Chondrocyte (in vitro differentiated cells): ENCODE results near the gene CLPTM1L. TPM values are rescaled to one million over a fixed set of nuclear protein-coding genes. Genes with fewer than 3 reads are reported as not detected.

Source experiments
- DNase-seq: peaks from one replicate; pipeline ENCODE4 v3.0.0; 2021; ENCODE audit warnings: mixed read lengths, low spot score
- H3K27ac Mint-ChIP-seq: one replicate; pipeline ENCODE4 v1.8.0; 2021; ENCODE audit warnings: mild to moderate bottlenecking, moderate library complexity, mixed read lengths; ENCODE audit not compliant: unreplicated experiment
- H3K27me3 Mint-ChIP-seq: 2 replicates; pipeline ENCODE4 v1.8.0; 2021; ENCODE audit warnings: low read depth, mixed read lengths
- H3K36me3 Mint-ChIP-seq: 2 replicates; pipeline ENCODE4 v1.8.0; 2021; ENCODE audit warnings: low read depth, mixed read lengths
- H3K4me1 Mint-ChIP-seq: 2 replicates; pipeline ENCODE4 v1.8.0; 2021; ENCODE audit warnings: low read depth, mild to moderate bottlenecking, mixed read lengths
- H3K4me3 Mint-ChIP-seq: one replicate; pipeline ENCODE4 v1.8.0; 2021; ENCODE audit warnings: mild to moderate bottlenecking, moderate library complexity, mixed read lengths; ENCODE audit not compliant: unreplicated experiment
- H3K9me3 Mint-ChIP-seq: 2 replicates; pipeline ENCODE4 v1.8.0; 2021; ENCODE audit warnings: low read depth, mixed read lengths
- CTCF ChIP-seq: fragments of 200-600 bp; sonication (generic); IDR thresholded peaks from 2 replicates; pipeline ENCODE4 v1.5.0; 2021; ENCODE audit warnings: antibody characterized with exemption, mild to moderate bottlenecking, moderate library complexity
- total RNA-seq: library from RNA; stranded (reverse); gene quantifications from 3 replicates; pipeline ENCODE4 v1.2.1, GENCODE V29; 2021

The CLPTM1L gene
- total RNA-seq, 1 donor from 2014 or later: 81.6 TPM

- Mint-ChIP-seq H3K4me1 (no peaks in the 10 kb centered on the region), H3K4me3 (no peak overlapping the region), H3K27me3 (peaks cover 66% of the 10 kb centered on the region), H3K27ac (no peak overlapping the region), H3K9me3 (no peaks in the 10 kb centered on the region), H3K36me3 (no peaks in the 10 kb centered on the region)
- TF ChIP-seq CTCF: no peak
- no peak for DNase-seq
Measured at GRCh38 chr5:1368236-1368635, 23.3 kb upstream of the CLPTM1L start.

- Mint-ChIP-seq H3K27ac (no peak overlapping the region), H3K4me1 (no peaks in the 10 kb centered on the region), H3K36me3 (no peaks in the 10 kb centered on the region), H3K27me3 (peaks cover 62% of the 10 kb centered on the region), H3K9me3 (no peaks in the 10 kb centered on the region), H3K4me3 (no peak overlapping the region)
- no peak for DNase-seq
- no peak for TF ChIP-seq CTCF
Measured at GRCh38 chr5:1367149-1367548, 22.2 kb upstream of the CLPTM1L start.

GRCh38 chr5:1366514-1366913 is 21.6 kb upstream of the CLPTM1L start:
- Mint-ChIP-seq H3K27me3 (peaks cover 59% of the 10 kb centered on the region), H3K4me1 (no peaks in the 10 kb centered on the region), H3K4me3 (no peak overlapping the region), H3K27ac (no peak overlapping the region), H3K9me3 (no peaks in the 10 kb centered on the region), H3K36me3 (no peaks in the 10 kb centered on the region)
- no peak for DNase-seq
- TF ChIP-seq CTCF: no peak

DNA sequence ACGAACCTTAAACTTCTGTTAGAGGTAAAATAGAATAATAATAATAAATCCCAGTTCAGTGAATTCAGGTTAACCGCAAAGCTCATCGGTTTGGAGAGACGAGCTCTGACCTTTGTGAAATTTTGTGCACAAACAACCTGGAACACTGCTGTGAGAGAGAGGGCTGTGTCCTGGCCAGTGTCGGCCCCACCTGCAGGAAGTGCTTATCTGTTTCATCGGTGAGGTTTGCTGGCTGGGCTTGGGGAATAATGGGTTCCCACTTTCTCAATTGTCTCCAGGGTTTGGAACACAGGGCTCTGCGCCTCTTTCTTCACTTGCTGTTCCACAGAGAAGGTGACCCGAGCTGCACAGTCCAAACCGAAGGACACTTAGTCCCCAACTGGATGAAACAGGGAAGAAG is 19.3 kb upstream of the CLPTM1L start:
- peaks cover 48% of the 10 kb centered on the region for H3K27me3 Mint-ChIP-seq
- no peak for DNase-seq
- no peaks in the 10 kb centered on the region for H3K9me3 Mint-ChIP-seq
- TF ChIP-seq CTCF: no peak
- no peaks in the 10 kb centered on the region for H3K4me1 Mint-ChIP-seq
- no peak overlapping the region for H3K27ac Mint-ChIP-seq
- H3K4me3 Mint-ChIP-seq: no peak overlapping the region
- no peaks in the 10 kb centered on the region for H3K36me3 Mint-ChIP-seq

- no peak overlapping the region for H3K27ac Mint-ChIP-seq
- H3K36me3 Mint-ChIP-seq: no peaks in the 10 kb centered on the region
- H3K9me3 Mint-ChIP-seq: no peaks in the 10 kb centered on the region
- no peaks in the 10 kb centered on the region for H3K4me1 Mint-ChIP-seq
- TF ChIP-seq CTCF: no peak
- peak; percentile 78 for DNase-seq
- no peak overlapping the region for H3K4me3 Mint-ChIP-seq
- H3K27me3 Mint-ChIP-seq: peaks cover 43% of the 10 kb centered on the region
Measured at GRCh38 chr5:1363581-1363980, 18.7 kb upstream of the CLPTM1L start.
